ENCODE measurements around the gene TLX1.

The TLX1 gene

GRCh38 chr10:101130984-101131961, at the start of gene TLX1:
Gene TLX1, plus strand, starts transcription at chr10:101131300. Its CDS starts 242 bp downstream, at chr10:101131542.
- DNase-seq = peak; percentile 38

- DNase-seq = no peak
These were observed 45.3 kb upstream of the TLX1 start for GRCh38 chr10:101085846-101086245.

- no peak for DNase-seq
These were observed 43.7 kb upstream of the TLX1 start for GRCh38 chr10:101087376-101087775.

- DNase-seq = no peak
These were observed 43.1 kb upstream of the TLX1 start for GRCh38 chr10:101087965-101088364.

- no peak for DNase-seq
These were observed 41.4 kb upstream of the TLX1 start for GRCh38 chr10:101089520-101090299.

- no peak for DNase-seq
These were observed 40.5 kb upstream of the TLX1 start for GRCh38 chr10:101090597-101090996.

GRCh38 chr10:101091546-101092290, 39.4 kb upstream of the TLX1 start:
- DNase-seq = no peak

- DNase-seq = no peak
These were observed 38.2 kb upstream of the TLX1 start for GRCh38 chr10:101092881-101093354.

GRCh38 chr10:101094121-101094879, 36.8 kb upstream of the TLX1 start:
- no peak for DNase-seq

GRCh38 chr10:101095004-101095403, 36.1 kb upstream of the TLX1 start:
- no peak for DNase-seq

GRCh38 chr10:101095550-101096213, 35.4 kb upstream of the TLX1 start:
- DNase-seq = peak; percentile 84

- DNase-seq = no peak
These were observed 34.7 kb upstream of the TLX1 start for GRCh38 chr10:101096378-101096777.

GRCh38 chr10:101097881-101098280, 33.2 kb upstream of the TLX1 start:
- no peak for DNase-seq

- no peak for DNase-seq
These were observed 31.2 kb upstream of the TLX1 start for GRCh38 chr10:101099901-101100300.

- no peak for DNase-seq
These were observed 29.7 kb upstream of the TLX1 start for GRCh38 chr10:101101372-101101881.

- no peak for DNase-seq
These were observed 27.7 kb upstream of the TLX1 start for GRCh38 chr10:101103430-101103829.

GRCh38 chr10:101106351-101106750, 24.7 kb upstream of the TLX1 start:
- no peak for DNase-seq

GRCh38 chr10:101107771-101108170, 23.3 kb upstream of the TLX1 start:
- no peak for DNase-seq

GRCh38 chr10:101110856-101111523, 20.1 kb upstream of the TLX1 start:
- no peak for DNase-seq

- DNase-seq = no peak
These were observed 19.6 kb upstream of the TLX1 start for GRCh38 chr10:101111547-101111946.

Data from stimulated activated CD4-positive, alpha-beta T cell treated with anti-CD3 and anti-CD28 coated beads, Interleukin-15, amount 100 ng/mL, for 24 hours (primary cell).